Psoas muscle (tissue), 8 donors: ENCODE results near the gene QDPR. TPM values are rescaled to one million over a fixed set of nuclear protein-coding genes. Genes with fewer than 3 reads are reported as not detected.
"Not testable (repeated sequence)": the region's sequence is repeated elsewhere in the genome, so short reads cannot be mapped to it uniquely, and the experiment has no call there.

Source experiments
- ATAC-seq, 4 donors: fragments of 200-7000 bp; cut with Tn5 transposase; one replicate each; pipeline ENCODE4 v1.9.1; 2020; ENCODE audit warnings: moderate library complexity in 3 of 4, mild to moderate bottlenecking in 2 of 4
- DNase-seq, 2 donors: peaks; one replicate each; pipeline ENCODE4 v3.0.0-alpha.2; 2020
- H3K27ac ChIP-seq: fragments of 200-600 bp; one replicate; pipeline ENCODE4 v1.8.0; 2022
- H3K27me3 ChIP-seq, 3 donors: fragments of 200-600 bp in 1 of 3; one replicate each; pipeline versions ENCODE4 v1.6.1 to v1.8.0; 2013 to 2022; ENCODE audit warnings: low read length in 2 of 3, mild to moderate bottlenecking in 2 of 3, moderate library complexity in 1 of 3; ENCODE audit not compliant: insufficient read depth in 3 of 3
- H3K36me3 ChIP-seq, 2 donors: fragments of 200-600 bp in 1 of 2; one replicate each; pipeline versions ENCODE4 v1.6.1 to v1.8.0; 2013 to 2022; ENCODE audit warnings: low read depth in 1 of 2, mild to moderate bottlenecking in 1 of 2, moderate library complexity in 1 of 2; ENCODE audit not compliant: insufficient read depth in 1 of 2
- H3K4me1 ChIP-seq: fragments of 200-600 bp; one replicate; pipeline ENCODE4 v1.8.0; 2022
- H3K4me3 ChIP-seq: fragments of 200-600 bp; one replicate; pipeline ENCODE4 v1.8.0; 2022; ENCODE audit warnings: mild to moderate bottlenecking
- H3K9me3 ChIP-seq: fragments of 200-600 bp; one replicate; pipeline ENCODE4 v1.8.0; 2022
- WGBS, 3 donors: extraction: QIAGEN DNeasy Blood & Tissue Kit; methylation state at CpG; one replicate each; pipeline versions ENCODE4 v1.1.6 to v1.1.7; 2013; 5-methylcytosine and 5-hydroxymethylcytosine counted together
- intact Hi-C, 2 donors: fragments of 100-400 bp; cut with DNase I; formaldehyde crosslinking; loops; one replicate each; pipeline versions ENCODE4 v1.11.0 to v1.14.2; 2022
- polyA plus RNA-seq, 3 donors: library from polyadenylated mRNA; stranded (reverse); fragments of 200-250 nt; gene quantifications; one replicate each; pipeline ENCODE4 v1.2.3, GENCODE V29; 2013
- total RNA-seq, 4 donors: library from RNA; stranded (reverse); fragmentation: NEBNext Ultra II Directional in 2 of 4; extraction: Animal tissue kit (Norgen Biotek cat#: 25700) in 2 of 4; gene quantifications; one replicate each; pipeline versions ENCODE4 v1.2.1 to v1.2.4, GENCODE V29; 2021 to 2023
- TF ChIP-seq, protein P1 (sequence below): fragments of 200-600 bp; IDR thresholded peaks from one replicate; pipeline ENCODE4 v1.8.0; 2022; ENCODE audit warnings: antibody characterized with exemption
- donor health status: healthy with polysubstance abuse.
- donor health status: DM: no; HTN: no; CAD: no; lungs with moderate emphysema.
- donor health status: Bipolar disorder and iron deficiency.
- donor health status: healthy.
- donor health status: DM: yes; HTN: yes; CAD: no.
- donor health status: DM: no; HTN: no; CAD: no.
- donor health status: DM: no; HTN: no; CAD: no.
- donor health status: DM: yes; HTN: yes; CAD: no.

The QDPR gene
- total and polyA plus RNA-seq, 7 donors, result 17.6 to 53.2 (median 39.2) TPM

DNA sequence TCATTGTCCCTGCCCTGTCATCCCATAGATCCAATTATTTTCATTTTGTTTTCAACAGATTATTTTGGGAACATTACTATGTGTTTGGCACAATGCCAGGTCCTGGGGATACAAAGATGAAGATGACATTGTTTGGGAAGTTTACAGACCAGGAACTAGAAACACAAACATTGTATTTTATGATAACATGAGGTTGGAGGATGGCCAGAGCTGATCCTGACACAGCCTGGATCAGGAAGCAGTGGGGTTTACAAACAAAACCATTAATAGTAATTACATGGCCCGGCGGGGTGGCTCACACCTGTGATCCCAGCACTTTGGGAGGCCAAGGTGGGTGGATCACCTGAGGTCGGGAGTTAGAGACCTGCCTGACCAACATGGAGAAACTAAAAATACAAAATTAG is 32.9 kb upstream of the QDPR start:
- WGBS, 3 donors, result 46 to 49% (median 47%) methylated on average over 3 of the region's 3 CpGs
- intact Hi-C loops, result loop anchor here (5.0 kb wide), 3 partner anchors 92 to 1047 kb away; no protein-coding TSS in a partner anchor
- Histone ChIP-seq H3K9me3 (no peaks in the 10 kb centered on the region), H3K4me1 (no peaks in the 10 kb centered on the region), H3K27me3 (no peaks in the 10 kb centered on the region), H3K4me3 (no peak overlapping the region), H3K36me3 (no peaks in the 10 kb centered on the region), H3K27ac (no peak overlapping the region)
- TF ChIP-seq, protein P1, sequence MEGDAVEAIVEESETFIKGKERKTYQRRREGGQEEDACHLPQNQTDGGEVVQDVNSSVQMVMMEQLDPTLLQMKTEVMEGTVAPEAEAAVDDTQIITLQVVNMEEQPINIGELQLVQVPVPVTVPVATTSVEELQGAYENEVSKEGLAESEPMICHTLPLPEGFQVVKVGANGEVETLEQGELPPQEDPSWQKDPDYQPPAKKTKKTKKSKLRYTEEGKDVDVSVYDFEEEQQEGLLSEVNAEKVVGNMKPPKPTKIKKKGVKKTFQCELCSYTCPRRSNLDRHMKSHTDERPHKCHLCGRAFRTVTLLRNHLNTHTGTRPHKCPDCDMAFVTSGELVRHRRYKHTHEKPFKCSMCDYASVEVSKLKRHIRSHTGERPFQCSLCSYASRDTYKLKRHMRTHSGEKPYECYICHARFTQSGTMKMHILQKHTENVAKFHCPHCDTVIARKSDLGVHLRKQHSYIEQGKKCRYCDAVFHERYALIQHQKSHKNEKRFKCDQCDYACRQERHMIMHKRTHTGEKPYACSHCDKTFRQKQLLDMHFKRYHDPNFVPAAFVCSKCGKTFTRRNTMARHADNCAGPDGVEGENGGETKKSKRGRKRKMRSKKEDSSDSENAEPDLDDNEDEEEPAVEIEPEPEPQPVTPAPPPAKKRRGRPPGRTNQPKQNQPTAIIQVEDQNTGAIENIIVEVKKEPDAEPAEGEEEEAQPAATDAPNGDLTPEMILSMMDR, result no peak
- no peak for DNase-seq
- no peak for ATAC-seq

DNA sequence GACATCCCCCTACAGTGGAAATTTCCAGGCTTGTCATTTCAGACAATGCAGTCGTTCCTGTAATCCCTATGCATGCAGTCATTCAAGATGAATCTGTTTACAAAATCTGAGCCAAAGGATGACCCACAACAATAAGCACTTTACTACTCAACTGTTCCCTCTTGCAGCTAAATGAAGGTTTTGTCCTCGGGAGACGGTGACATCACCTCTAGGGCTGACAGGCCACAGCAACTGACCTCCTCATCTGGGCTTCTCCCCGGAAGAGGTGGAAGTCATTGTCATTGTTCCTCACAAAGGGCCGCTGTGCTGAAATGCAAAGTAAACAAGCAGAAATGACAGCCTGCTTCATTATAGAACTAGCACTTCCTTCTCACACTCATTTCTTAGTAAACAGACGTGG is 32.3 kb upstream of the QDPR start:
- ATAC-seq (no peak), DNase-seq (no peak)
- H3K4me3 ChIP-seq, result no peak overlapping the region
- H3K36me3 ChIP-seq, result no peaks in the 10 kb centered on the region
- intact Hi-C loops, result no loop called here
- 19 to 24% (median 24%) methylated on average over 6 of the region's 6 CpGs for WGBS, 3 donors
- H3K27ac ChIP-seq, result no peak overlapping the region
- H3K9me3 ChIP-seq, result no peaks in the 10 kb centered on the region
- no peaks in the 10 kb centered on the region for H3K4me1 ChIP-seq
- TF ChIP-seq, protein P1, result no peak
- no peaks in the 10 kb centered on the region for H3K27me3 ChIP-seq

DNA sequence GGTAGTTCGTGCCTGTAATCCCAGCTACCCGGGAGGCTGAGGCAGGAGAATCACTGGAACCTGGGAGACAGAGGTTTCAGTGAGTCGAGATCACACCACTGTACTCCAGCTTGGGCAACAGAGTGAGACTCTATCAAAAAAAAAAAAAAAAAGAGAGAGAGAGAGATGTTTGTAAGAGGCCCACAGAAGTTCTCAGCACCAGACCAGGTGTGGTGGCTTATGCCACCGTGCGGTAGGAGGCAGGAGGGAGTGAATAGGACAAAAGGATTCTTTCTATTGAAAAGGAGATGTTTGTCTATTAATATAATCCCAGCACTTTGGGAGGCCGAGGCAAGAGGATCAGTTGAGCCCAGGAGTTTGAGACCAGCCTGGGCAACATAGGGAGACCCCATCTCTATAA is 25.2 kb upstream of the QDPR start:
- H3K9me3 ChIP-seq, H3K4me1 ChIP-seq, DNase-seq, ATAC-seq, intact Hi-C loops, H3K27ac ChIP-seq, H3K4me3 ChIP-seq, H3K27me3 ChIP-seq, H3K36me3 ChIP-seq: not testable (repeated sequence)
- 86 to 94% (median 90%) methylated on average over 6 of the region's 6 CpGs for WGBS, 3 donors

DNA sequence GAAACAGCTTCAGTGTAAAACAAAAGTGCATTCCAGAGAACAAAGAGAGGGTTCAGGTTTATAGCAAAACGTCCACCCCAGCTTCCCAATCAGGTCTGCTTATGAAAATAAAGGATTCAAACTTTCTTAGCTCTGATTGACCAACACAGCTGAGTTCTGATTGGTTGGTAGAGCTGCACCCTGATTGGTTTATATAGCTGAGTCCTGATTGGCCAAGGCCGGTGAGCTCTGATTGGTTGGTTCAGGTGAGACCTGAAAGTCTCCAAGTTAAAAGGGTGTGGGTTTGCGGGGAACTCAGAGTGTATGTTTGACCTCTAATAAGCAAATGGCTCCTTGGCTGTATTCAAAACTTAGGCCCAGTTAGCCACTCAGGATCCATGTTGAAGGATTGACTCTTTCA is 24.0 kb upstream of the QDPR start:
- no peaks in the 10 kb centered on the region for H3K36me3 ChIP-seq
- H3K27me3 ChIP-seq, result no peaks in the 10 kb centered on the region
- TF ChIP-seq, protein P1, result no peak
- 76 to 82% (median 78%) methylated on average over 3 of the region's 3 CpGs for WGBS, 3 donors
- ATAC-seq (no peak), DNase-seq (no peak)
- H3K9me3 ChIP-seq, result no peaks in the 10 kb centered on the region
- no peaks in the 10 kb centered on the region for H3K4me1 ChIP-seq
- H3K27ac ChIP-seq, result no peak overlapping the region
- intact Hi-C loops, result no loop called here
- H3K4me3 ChIP-seq, result no peak overlapping the region

DNA sequence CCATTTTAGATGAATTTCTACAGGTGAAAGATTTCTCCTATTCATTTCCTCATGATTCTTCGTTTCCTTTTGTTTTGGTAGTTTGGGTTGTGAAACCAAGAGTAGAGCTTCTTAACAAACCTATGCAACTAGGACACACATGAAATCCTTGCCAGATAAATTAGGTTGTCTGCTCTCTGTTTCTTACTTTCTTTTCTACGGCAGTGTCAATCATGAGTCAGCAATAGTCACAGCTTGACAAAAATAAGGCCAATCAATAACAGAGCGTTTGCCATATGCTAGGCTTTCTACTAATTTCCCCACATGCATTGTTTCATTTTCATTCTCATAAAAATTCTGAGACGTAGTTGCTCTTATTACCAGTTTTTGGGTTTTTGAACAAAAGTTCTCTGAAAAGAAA is 23.4 kb upstream of the QDPR start:
- no peaks in the 10 kb centered on the region for H3K4me1 ChIP-seq
- TF ChIP-seq, protein P1, result no peak
- H3K36me3 ChIP-seq, result no peaks in the 10 kb centered on the region
- intact Hi-C loops, result no loop called here
- H3K4me3 ChIP-seq, result no peak overlapping the region
- WGBS, 3 donors, result 77 to 90% (median 89%) methylated on average over 4 of the region's 4 CpGs
- no peaks in the 10 kb centered on the region for H3K9me3 ChIP-seq
- ATAC-seq (no peak), DNase-seq (no peak)
- no peak overlapping the region for H3K27ac ChIP-seq
- H3K27me3 ChIP-seq, result no peaks in the 10 kb centered on the region
